Measurements from ENCODE around the gene UMAD1. TPM values are rescaled to one million over a fixed set of nuclear protein-coding genes. Genes with fewer than 3 reads are reported as not detected.

The UMAD1 gene
- polyA plus RNA-seq, 4 donors = 15.3 to 22.2 (median 19.4) TPM

GRCh38 chr7:7687800-7688199 lies 47.2 kb downstream of the UMAD1 start:
- no peak for DNase-seq (ENCODE audit: low read depth in 4 of 4, low spot score in 3 of 4)

GRCh38 chr7:7688310-7688709 lies 47.8 kb downstream of the UMAD1 start:
- DNase-seq (ENCODE audit: low read depth in 4 of 4, low spot score in 3 of 4) = no peak

GRCh38 chr7:7688956-7689355 lies 48.4 kb downstream of the UMAD1 start:
- no peak for DNase-seq (ENCODE audit: low read depth in 4 of 4, low spot score in 3 of 4)

- DNase-seq (ENCODE audit: low read depth in 4 of 4, low spot score in 3 of 4) = no peak
Measured at GRCh38 chr7:7693881-7694280, 53.3 kb downstream of the UMAD1 start.

- no peak for DNase-seq (ENCODE audit: low read depth in 4 of 4, low spot score in 3 of 4)
Measured at GRCh38 chr7:7694542-7694941, 54.0 kb downstream of the UMAD1 start.

- DNase-seq (ENCODE audit: low read depth in 4 of 4, low spot score in 3 of 4) = no peak
Measured at GRCh38 chr7:7695111-7695817, 54.7 kb downstream of the UMAD1 start.

- no peak for DNase-seq (ENCODE audit: low read depth in 4 of 4, low spot score in 3 of 4)
Measured at GRCh38 chr7:7696458-7697119, 56.0 kb downstream of the UMAD1 start.

- no peak for DNase-seq (ENCODE audit: low read depth in 4 of 4, low spot score in 3 of 4)
Measured at GRCh38 chr7:7698930-7699329, 58.4 kb downstream of the UMAD1 start.

GRCh38 chr7:7699380-7699779 lies 58.8 kb downstream of the UMAD1 start:
- no peak for DNase-seq (ENCODE audit: low read depth in 4 of 4, low spot score in 3 of 4)

GRCh38 chr7:7699970-7700369 lies 59.4 kb downstream of the UMAD1 start:
- DNase-seq (ENCODE audit: low read depth in 4 of 4, low spot score in 3 of 4) = no peak

GRCh38 chr7:7701527-7701926 lies 61.0 kb downstream of the UMAD1 start:
- DNase-seq (ENCODE audit: low read depth in 4 of 4, low spot score in 3 of 4) = no peak

- no peak for DNase-seq (ENCODE audit: low read depth in 4 of 4, low spot score in 3 of 4)
Measured at GRCh38 chr7:7702826-7703225, 62.3 kb downstream of the UMAD1 start.

- DNase-seq (ENCODE audit: low read depth in 4 of 4, low spot score in 3 of 4) = no peak
Measured at GRCh38 chr7:7703427-7703826, 62.9 kb downstream of the UMAD1 start.

- no peak for DNase-seq (ENCODE audit: low read depth in 4 of 4, low spot score in 3 of 4)
Measured at GRCh38 chr7:7704867-7705266, 64.3 kb downstream of the UMAD1 start.

GRCh38 chr7:7705318-7705717 lies 64.8 kb downstream of the UMAD1 start:
- DNase-seq (ENCODE audit: low read depth in 4 of 4, low spot score in 3 of 4) = no peak

- DNase-seq (ENCODE audit: low read depth in 4 of 4, low spot score in 3 of 4) = no peak
Measured at GRCh38 chr7:7706101-7706511, 65.6 kb downstream of the UMAD1 start.

- DNase-seq (ENCODE audit: low read depth in 4 of 4, low spot score in 3 of 4) = no peak
Measured at GRCh38 chr7:7706556-7707172, 66.1 kb downstream of the UMAD1 start.

GRCh38 chr7:7707246-7707645 lies 66.7 kb downstream of the UMAD1 start:
- DNase-seq (ENCODE audit: low read depth in 4 of 4, low spot score in 3 of 4) = no peak

- DNase-seq (ENCODE audit: low read depth in 4 of 4, low spot score in 3 of 4) = peak in 1 of 4 donors; percentile 12
Measured at GRCh38 chr7:7707806-7708205, 67.3 kb downstream of the UMAD1 start.

GRCh38 chr7:7709291-7709690 lies 68.7 kb downstream of the UMAD1 start:
- DNase-seq (ENCODE audit: low read depth in 4 of 4, low spot score in 3 of 4) = no peak

GRCh38 chr7:7710469-7710868 lies 69.9 kb downstream of the UMAD1 start:
- no peak for DNase-seq (ENCODE audit: low read depth in 4 of 4, low spot score in 3 of 4)

- no peak for DNase-seq (ENCODE audit: low read depth in 4 of 4, low spot score in 3 of 4)
Measured at GRCh38 chr7:7713730-7714129, 73.2 kb downstream of the UMAD1 start.
